HG02642 (cell line): ENCODE results near the gene LTBP2.
A peak's percentile ranks its signal among the peaks of the same experiment; 100 is the strongest.

Experiments
- ATAC-seq: cut with Tn5 transposase; IDR thresholded peaks from one replicate; pipeline ENCODE4 v1.9.1; 2021; ENCODE audit warnings: mild to moderate bottlenecking; ENCODE audit not compliant: unreplicated experiment, poor library complexity

Gene LTBP2

GRCh38 chr14:74502236-74503019 lies 109.6 kb downstream of the LTBP2 start:
- no peak for ATAC-seq

GRCh38 chr14:74501691-74502090 lies 110.3 kb downstream of the LTBP2 start:
- ATAC-seq, result no peak

GRCh38 chr14:74501135-74501614 lies 110.9 kb downstream of the LTBP2 start:
- no peak for ATAC-seq

GRCh38 chr14:74500417-74501134 lies 111.5 kb downstream of the LTBP2 start:
- ATAC-seq, result no peak

- no peak for ATAC-seq
These were observed 116.7 kb downstream of the LTBP2 start for GRCh38 chr14:74495356-74495755.

GRCh38 chr14:74493343-74494261 lies 118.4 kb downstream of the LTBP2 start, which contains the start of gene ISCA2:
TSS of gene ISCA2 (plus strand) at chr14:74493765. CDS start at chr14:74493775, 10 bp downstream.
- peak; percentile 88 for ATAC-seq

- ATAC-seq, result peak; percentile 25
These were observed 119.2 kb downstream of the LTBP2 start, which contains the start of gene NPC2 for GRCh38 chr14:74492776-74493342. TSS of gene NPC2 (minus strand) at chr14:74493305. CDS start at chr14:74493274, 31 bp downstream.

- no peak for ATAC-seq
These were observed 119.9 kb downstream of the LTBP2 start for GRCh38 chr14:74491956-74492775.

- no peak for ATAC-seq
These were observed 121.6 kb downstream of the LTBP2 start for GRCh38 chr14:74490486-74490885.

GRCh38 chr14:74488786-74489397 lies 123.1 kb downstream of the LTBP2 start:
- no peak for ATAC-seq

- ATAC-seq, result no peak
These were observed 125.9 kb downstream of the LTBP2 start for GRCh38 chr14:74486164-74486563.

GRCh38 chr14:74483321-74483720 lies 128.7 kb downstream of the LTBP2 start:
- ATAC-seq, result no peak

GRCh38 chr14:74482571-74482970 lies 129.5 kb downstream of the LTBP2 start:
- ATAC-seq, result no peak

- no peak for ATAC-seq
These were observed 132.0 kb downstream of the LTBP2 start for GRCh38 chr14:74480046-74480445.

GRCh38 chr14:74478996-74479635 lies 132.9 kb downstream of the LTBP2 start:
- no peak for ATAC-seq

- ATAC-seq, result no peak
These were observed 135.4 kb downstream of the LTBP2 start for GRCh38 chr14:74476607-74477006.

GRCh38 chr14:74476107-74476506 lies 135.9 kb downstream of the LTBP2 start:
- no peak for ATAC-seq

- no peak for ATAC-seq
These were observed 136.4 kb downstream of the LTBP2 start for GRCh38 chr14:74475678-74476077.
